DOHH2 (cell line): ENCODE data around the gene ABCC9.

ENCODE experiments used
- CTCF ChIP-seq: fragments of 200-600 bp; sonication (generic); IDR thresholded peaks from one replicate; pipeline ENCODE4 v1.5.1; 2014; ENCODE audit warnings: antibody characterized with exemption, mild to moderate bottlenecking, low read depth, low read length; ENCODE audit not compliant: poor library complexity, severe bottlenecking
- EZH2phosphoT487 ChIP-seq: fragments of 200-600 bp; sonication (generic); IDR thresholded peaks from 2 replicates; pipeline ENCODE4 v1.6.1; 2017; ENCODE audit warnings: borderline replicate concordance, mild to moderate bottlenecking, antibody characterized with exemption, low read length, moderate library complexity, mixed read lengths

GRCh38 chr12:21934173-21934572, 7.1 kb downstream of the ABCC9 start:
- TF ChIP-seq CTCF (no peak), EZH2phosphoT487 (no peak)
